Left colon (tissue), 2 donors: ENCODE results near the gene COL6A2. TPM values are rescaled to one million over a fixed set of nuclear protein-coding genes. Genes with fewer than 3 reads are reported as not detected.

ENCODE experiments used
- ATAC-seq: fragments of 200-7000 bp; cut with Tn5 transposase; one replicate; pipeline ENCODE4 v1.9.1; 2020; ENCODE audit warnings: mild to moderate bottlenecking, moderate library complexity
- DNase-seq, 2 donors: peaks; one replicate each; pipeline ENCODE4 v3.0.0-alpha.2; 2020
- intact Hi-C, 2 donors: fragments of 100-400 bp; cut with DNase I in 1 of 2; cut with micrococcal nuclease in 1 of 2; formaldehyde crosslinking; loops; one replicate each; pipeline versions ENCODE4 v1.11.2 to v1.14.0; 2022; cut with DNase I, micrococcal nuclease
- total RNA-seq, 2 donors: library from RNA; stranded (reverse); fragmentation: NEBNext Ultra II Directional; extraction: Animal tissue kit (Norgen Biotek cat#: 25700); gene quantifications; one replicate each; pipeline ENCODE4 v1.2.1, GENCODE V29; 2021
- donor health status: DM: no; HTN: no; CAD: no.
- donor health status: DM: yes; HTN: yes; CAD: no.

Gene COL6A2
- total RNA-seq, 2 donors from 2014 or later: 65.5 to 193 TPM

DNA sequence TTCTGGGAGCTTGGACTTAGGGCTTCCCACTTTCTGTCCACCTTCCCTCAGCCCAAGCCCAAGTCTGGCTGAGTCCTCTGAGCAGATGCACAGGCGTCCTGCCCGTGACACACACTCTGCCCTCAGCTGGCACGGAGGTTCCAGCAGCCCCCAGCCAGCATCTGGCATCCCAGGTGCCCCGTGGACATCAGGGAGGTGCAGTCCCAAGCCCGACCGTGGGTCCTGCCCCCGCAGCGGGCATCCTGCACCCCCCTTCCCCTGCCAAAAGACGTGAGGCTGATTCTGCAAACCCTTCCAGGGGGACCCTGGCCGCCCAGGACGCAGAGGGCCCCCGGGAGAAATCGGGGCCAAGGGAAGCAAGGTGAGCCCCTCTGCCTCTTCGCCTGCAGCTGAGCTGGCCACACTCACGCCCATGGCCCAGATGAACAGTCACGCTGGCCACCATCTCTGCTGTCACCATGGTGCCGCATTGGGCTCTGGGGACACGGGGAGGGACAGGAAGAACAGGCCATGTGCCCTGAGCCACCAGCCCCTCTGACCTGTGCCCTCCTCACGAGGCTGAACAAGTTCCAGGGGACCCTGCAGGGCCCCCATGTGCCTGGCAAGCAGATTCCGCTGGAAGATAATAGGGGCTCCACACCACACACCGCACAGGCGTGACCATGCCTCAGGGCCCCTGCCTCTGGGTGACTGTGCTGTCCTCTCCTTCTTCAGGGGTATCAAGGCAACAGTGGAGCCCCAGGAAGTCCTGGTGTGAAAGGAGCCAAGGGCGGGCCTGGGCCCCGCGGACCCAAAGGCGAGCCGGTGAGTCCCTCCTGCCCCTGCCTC, 20.6 kb downstream of the COL6A2 start:
- intact Hi-C loops: no loop called here
- DNase-seq (peak; percentile 0 to 20), ATAC-seq (no peak)

GRCh38 chr21:46119144-46119636, 21.3 kb downstream of the COL6A2 start:
- intact Hi-C loops: no loop called here
- ATAC-seq (no peak), DNase-seq (peak in 1 of 2 donors; percentile 22)

DNA sequence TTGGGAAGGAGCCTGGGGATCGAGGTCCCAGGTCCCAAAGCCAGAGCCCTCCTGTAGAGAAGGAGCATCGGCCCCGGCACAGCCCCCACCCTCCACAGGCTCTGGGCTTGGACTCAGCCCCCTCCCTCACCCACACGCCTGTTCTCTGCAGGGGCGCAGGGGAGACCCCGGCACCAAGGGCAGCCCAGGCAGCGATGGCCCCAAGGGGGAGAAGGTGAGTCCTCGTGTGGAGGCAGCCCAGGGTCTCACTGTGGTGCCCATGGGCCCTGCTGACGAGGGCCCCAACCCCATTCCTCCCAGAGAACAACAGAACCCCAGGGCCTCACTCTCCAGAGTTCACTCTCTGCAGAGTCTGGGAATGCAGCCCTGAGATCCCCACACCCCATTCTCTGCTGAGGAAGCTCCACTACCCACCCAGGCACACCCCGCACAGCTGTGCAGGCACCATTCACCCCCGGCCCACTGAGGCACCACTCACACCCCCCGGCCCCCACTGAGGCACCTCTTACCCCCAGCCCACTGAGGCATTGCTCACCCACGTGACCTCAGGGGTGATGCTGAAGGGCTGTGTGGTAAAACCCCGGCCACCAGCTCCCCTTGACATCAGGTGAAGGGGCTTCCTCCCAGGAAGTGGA, 21.8 kb downstream of the COL6A2 start:
- no peak for ATAC-seq
- peak; percentile 1 to 15 for DNase-seq
- intact Hi-C loops: loop anchor here in 1 of 2 donors (10.0 kb wide), 1 partner anchor 135 kb away; the partner anchor contains the start of gene COL6A1

DNA sequence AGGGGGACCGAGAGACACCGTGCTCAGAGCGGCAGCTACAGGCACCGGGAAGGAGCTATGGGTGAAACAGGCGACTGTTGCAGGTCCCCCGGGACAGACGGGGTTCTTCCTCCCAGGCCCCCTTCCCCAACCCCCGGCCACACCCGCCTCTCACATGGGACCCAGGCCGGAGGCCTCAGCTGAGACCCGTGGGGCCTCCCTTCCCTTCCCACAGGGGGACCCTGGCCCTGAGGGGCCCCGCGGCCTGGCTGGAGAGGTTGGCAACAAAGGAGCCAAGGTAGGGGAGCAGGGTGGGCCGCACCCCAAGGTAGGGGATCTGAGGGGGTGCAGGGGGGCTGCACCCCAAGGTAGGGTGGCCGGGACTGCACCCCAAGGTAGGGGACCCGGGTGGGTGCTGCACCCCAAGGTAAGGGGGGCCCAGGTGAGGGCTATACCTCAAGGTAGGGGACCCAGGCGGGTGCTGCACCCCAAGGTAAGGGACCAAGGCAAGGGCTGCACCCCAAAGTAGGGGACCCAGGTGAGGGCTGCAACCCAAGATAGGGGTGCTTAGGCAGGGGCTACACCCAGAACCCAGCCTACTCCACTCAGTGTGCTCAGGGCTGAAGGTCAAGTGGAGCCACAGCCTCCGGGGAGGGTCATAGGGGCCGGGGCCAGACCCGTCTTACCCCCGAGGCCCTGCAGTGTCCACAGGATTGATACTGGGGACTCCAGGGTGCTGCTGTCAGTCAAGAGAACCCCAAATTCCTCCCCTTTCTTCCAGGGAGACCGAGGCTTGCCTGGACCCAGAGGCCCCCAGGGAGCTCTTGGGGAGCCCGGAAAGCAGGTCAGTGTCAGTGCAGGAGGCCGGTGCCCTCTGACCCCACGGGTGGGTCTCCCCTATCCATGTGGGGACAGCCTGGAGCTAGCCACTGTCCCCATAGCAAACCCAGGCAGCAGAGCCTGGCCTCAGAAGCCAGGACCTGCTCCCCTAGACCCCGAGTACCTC, 22.7 kb downstream of the COL6A2 start:
- intact Hi-C loops: loop anchor here in 1 of 2 donors (10.0 kb wide), 1 partner anchor 136 kb away; the partner anchor contains the start of gene COL6A1
- ATAC-seq (no peak), DNase-seq (peak; percentile 2 to 16)

DNA sequence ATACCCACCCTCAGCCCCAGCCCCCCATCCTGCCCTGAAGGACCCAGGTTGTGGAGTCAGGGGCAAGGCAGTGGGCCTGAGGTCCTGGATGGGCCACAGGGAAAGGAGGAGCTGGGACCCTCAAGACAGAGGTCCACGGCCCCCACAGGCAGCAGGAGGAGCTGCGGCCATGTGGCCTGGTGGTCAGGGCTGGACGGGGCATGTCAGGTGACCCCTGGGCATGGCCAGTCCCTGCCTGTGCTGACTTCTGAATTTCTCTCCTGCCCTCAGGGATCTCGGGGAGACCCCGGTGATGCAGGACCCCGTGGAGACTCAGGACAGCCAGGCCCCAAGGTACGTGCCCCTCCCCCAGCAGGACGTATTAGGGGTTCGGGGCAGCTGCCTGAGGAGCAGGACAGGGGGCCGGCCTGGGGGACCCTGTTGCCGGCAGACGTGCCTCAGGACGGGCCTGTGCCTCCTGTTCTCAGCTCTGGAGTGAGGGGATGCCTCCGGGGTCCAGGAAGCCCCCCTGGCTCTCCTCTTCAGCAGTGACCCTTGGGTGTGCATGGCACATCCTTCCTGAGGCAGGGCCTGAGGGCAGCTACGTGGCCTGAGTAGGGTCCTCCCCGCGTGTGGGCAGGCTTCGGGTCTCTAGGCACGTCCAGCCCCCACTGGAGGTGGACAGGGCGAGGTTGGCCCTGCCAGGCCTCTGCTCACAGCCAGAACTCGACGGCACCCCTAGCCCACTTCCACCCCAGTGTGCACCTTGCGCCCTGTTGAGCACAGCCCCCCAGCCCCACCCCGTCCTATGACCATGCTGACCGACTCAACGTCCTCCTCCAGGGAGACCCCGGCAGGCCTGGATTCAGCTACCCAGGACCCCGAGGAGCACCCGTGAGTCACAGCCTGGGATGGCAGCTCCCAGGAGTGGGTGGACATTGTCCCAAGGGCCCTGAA, 23.6 kb downstream of the COL6A2 start:
- ATAC-seq (no peak), DNase-seq (peak; percentile 1 to 21)
- intact Hi-C loops: loop anchor here in 1 of 2 donors (10.0 kb wide), 1 partner anchor 137 kb away; the partner anchor contains the start of gene COL6A1

GRCh38 chr21:46122237-46122671, 24.3 kb downstream of the COL6A2 start:
- DNase-seq: peak; percentile 1
- ATAC-seq: no peak
- intact Hi-C loops: loop anchor here in 1 of 2 donors (10.0 kb wide), 1 partner anchor 137 kb away; the partner anchor contains the start of gene COL6A1

DNA sequence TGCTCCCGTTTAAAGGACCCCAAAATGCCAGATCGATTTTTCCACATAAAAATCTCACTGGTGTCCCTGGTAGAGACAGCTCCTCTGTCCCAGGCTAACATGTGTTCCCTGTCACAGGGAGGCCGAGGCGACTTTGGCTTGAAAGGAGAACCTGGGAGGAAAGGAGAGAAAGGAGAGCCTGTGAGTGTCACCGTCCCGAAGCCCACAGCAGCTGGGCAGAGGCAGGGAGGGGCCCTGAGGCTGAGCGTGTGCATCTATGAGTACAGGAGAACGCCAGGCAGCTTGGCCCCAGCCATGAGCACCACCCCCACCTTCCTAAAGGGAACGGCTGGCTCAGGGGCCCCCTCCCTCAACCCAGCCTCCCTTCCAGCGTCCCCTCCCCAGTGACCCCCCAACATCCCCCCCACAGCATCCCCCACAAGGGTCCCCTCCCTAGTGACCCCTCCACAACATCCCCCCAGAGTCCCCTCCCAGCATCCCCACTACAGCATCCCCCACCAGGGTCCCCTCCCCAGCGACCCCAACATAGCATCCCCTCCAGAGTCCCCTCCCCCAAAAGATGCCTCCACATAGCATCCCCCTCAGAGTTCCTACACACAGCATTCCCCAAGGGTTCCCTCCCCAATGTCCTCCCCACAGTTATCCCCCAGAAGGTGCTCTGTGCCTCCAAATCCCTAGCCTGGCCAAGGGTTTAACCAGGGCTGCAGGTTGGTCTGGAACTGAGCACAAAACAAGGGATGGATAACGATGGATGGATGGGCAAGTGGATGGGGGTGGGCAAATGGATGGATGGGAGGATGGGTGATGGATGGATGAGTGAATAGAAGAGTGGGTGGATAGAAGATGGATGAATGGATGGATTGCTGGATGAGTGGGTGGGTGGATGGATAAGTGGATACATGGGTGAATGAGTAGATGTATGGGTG, 25.1 kb downstream of the COL6A2 start:
- ATAC-seq: no peak
- DNase-seq: peak; percentile 0 to 18
- intact Hi-C loops: loop anchor here in 1 of 2 donors (10.0 kb wide), 1 partner anchor 138 kb away; the partner anchor contains the start of gene COL6A1

DNA sequence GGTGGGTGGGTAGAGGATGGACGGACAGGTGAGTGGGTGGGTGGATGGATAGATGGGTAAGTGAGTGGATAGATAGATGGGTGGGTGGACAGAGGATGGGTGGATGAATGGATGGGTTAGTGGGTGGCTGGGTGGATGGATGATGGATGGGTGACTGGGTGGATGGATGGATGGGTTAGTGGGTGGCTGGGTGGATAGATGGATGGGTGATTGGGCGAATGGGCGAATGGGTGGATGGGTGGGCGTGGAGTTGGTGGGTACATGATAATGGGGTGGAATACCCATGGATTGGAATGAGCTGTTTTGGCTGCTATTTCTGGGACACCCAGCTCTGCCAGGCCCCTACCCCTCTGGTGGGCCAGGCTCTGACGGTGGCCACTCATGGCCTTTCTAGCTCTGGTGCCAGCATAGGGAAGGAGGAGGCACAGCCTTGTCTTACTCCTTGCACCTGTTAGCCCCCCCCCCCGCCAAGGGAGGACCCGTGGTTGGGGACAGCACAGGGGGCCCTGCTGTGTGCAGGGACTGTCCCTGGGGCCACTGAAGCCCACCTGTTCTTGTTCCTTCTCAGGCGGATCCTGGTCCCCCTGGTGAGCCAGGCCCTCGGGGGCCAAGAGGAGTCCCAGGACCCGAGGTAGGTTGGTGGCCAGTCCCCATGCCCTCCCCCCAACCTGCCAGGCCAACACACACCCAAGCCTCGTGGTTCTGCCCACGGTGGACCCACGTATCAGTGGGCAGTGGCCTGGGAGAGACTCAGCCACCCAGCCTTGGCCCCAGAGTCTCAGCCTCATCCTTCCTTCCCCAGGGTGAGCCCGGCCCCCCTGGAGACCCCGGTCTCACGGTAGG, 26.4 kb downstream of the COL6A2 start:
- no peak for ATAC-seq
- peak; percentile 2 to 14 for DNase-seq
- intact Hi-C loops: loop anchor here in 1 of 2 donors (10.0 kb wide), 1 partner anchor 140 kb away; the partner anchor contains the start of gene COL6A1

DNA sequence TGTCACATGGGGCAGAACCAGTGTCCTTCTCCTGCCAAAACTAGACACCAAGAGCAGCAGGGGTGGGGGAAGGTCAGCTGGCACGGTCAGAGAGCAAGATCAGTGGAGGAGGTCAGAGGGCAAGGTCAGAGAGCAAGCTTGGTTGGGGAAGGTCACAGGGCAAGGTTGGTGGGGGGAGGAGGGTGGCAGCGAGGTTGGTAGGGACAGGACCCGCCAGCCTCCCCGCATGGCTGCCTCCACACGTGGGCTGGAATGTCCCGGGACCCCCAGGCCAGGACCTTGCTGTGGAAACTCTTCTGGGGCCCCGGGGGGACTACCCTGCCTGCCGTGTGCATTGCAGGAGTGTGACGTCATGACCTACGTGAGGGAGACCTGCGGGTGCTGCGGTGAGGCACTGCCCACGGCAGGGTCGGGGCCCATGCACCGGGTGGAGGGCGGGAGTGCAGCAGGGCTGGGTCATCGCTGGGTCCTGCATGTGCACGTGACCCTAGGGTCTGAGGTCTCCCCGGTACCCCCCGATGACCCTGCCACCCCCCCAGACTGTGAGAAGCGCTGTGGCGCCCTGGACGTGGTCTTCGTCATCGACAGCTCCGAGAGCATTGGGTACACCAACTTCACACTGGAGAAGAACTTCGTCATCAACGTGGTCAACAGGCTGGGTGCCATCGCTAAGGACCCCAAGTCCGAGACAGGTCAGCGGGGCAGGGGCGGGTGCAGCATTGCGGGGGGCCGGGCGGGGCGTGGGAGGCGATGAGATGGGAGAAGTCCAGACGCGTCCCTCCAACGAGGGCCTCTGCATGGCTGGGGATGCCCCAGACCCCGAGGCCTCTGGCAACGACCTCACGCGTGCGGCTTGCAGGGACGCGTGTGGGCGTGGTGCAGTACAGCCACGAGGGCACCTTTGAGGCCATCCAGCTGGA, 27.3 kb downstream of the COL6A2 start:
- DNase-seq: peak; percentile 1 to 18
- ATAC-seq: no peak
- intact Hi-C loops: loop anchor here in 1 of 2 donors (10.0 kb wide), 1 partner anchor 140 kb away; the partner anchor contains the start of gene COL6A1

GRCh38 chr21:46125846-46126301, 28.0 kb downstream of the COL6A2 start:
- intact Hi-C loops: loop anchor here in 1 of 2 donors (10.0 kb wide), 1 partner anchor 141 kb away; the partner anchor contains the start of gene COL6A1
- DNase-seq: peak; percentile 3 to 24
- no peak for ATAC-seq

GRCh38 chr21:46126309-46127238, 28.7 kb downstream of the COL6A2 start:
- intact Hi-C loops: loop anchor here in 1 of 2 donors (10.0 kb wide), 1 partner anchor 142 kb away; the partner anchor contains the start of gene COL6A1
- DNase-seq (peak; percentile 1 to 22), ATAC-seq (no peak)

DNA sequence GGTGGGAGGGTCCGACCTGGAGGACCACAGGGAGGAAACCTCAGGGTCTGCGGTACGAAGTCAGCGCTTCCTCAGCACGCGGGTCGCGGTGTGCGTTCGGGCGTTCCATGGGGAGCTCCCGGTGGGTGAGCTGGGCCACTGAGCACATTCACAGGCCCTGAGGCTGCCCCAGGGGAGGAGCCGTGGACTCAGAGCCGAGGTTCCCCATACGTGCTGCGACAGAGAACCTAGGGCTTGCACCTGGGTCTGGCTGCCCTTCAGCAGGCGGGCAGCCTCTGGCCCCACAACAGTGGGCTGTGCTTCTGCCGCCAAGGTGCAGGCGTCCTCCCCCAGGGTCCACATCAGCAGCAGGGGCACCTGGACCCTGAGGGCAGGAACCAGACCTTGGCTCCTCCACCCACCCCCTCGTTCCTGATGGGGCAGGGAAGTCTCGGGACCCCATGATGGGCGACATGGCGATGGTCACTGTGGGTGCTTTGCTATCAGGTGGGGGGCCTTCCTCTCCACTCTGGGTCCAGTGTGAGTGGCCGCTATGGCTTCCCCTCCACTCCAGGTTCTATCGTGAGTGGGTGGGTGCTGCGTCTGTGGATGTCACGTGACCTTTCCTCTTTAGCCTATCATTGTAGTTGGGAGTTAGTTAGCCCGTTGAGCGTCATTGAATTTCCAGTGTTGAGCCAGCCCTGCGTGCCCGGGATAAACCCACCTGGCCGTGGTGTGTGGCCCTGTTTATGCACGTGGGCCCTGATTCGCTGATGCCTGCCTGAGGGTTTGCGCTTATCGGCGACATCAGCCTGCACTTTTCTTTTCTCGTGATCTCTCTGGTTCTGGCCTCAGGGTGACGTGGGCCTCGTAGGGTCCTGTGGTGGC, 29.6 kb downstream of the COL6A2 start:
- peak in 1 of 2 donors; percentile 21 for DNase-seq
- intact Hi-C loops: loop anchor here in 1 of 2 donors (10.0 kb wide), 1 partner anchor 143 kb away; the partner anchor contains the start of gene COL6A1
- no peak for ATAC-seq
